Activated CD4-positive, alpha-beta T cell treated with anti-CD3 and anti-CD28 coated beads, Interleukin-2, amount 50 U/mL, for 16 hours (primary cell): ENCODE measurements around the gene ATF6B.
"Not testable (repeated sequence)": the region's sequence is repeated elsewhere in the genome, so short reads cannot be mapped to it uniquely, and the experiment has no call there.

ENCODE experiments used
- DNase-seq: peaks from one replicate; pipeline ENCODE4 v3.0.0-alpha.2; 2020

The ATF6B gene

DNA sequence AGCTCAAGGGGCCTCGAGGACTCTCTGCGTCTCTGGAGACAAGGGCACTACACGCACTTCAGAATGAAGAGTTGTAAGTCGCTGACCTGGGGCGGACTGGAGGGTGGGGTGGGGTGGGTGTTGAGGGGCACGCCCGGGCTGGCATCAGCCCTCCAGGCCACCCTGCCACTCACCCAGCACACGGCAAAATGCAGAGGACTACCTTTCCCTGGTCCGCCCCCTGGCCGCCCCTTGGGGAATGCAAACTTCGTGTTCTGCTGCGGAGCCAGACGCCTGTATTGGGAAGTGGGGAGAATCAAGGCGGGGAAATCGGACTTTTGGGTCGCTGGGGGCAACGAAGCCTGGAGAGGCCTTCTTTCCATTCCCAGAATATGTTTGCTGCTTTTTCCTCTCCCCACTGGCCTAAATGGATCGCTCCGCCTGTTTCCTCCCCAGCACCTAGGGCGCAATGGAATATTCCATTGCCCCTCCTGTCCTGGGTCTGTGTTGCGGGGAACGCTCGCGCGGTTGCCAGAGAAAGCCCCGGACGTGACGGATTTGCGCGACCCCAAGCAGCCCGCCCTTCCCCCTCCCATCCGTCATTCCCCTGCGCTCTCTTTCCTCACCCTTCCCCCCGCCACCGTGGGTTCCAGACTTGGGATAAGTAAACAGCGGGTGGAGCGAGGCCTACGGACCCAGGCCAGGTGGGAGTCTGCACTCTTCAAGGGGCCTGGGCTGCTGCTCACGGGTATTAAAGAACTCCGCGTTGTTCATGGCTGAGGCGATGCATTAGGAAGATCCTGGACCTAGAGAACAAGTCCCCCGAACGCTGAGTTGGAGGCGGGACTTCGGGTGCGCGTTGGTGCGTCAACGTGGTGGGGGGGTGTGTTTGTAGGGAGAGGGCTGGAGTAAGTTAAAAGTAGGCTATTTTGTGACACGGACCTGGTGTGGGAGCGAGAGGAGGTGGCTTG is 25.8 kb upstream of the ATF6B start, which contains the start of gene PPT2:
Gene PPT2 (plus strand): TSS at position 578 of the 950 bp plus-strand sequence. CDS start 454 bp downstream, outside the sequence.
- DNase-seq = peak; percentile 67

DNA sequence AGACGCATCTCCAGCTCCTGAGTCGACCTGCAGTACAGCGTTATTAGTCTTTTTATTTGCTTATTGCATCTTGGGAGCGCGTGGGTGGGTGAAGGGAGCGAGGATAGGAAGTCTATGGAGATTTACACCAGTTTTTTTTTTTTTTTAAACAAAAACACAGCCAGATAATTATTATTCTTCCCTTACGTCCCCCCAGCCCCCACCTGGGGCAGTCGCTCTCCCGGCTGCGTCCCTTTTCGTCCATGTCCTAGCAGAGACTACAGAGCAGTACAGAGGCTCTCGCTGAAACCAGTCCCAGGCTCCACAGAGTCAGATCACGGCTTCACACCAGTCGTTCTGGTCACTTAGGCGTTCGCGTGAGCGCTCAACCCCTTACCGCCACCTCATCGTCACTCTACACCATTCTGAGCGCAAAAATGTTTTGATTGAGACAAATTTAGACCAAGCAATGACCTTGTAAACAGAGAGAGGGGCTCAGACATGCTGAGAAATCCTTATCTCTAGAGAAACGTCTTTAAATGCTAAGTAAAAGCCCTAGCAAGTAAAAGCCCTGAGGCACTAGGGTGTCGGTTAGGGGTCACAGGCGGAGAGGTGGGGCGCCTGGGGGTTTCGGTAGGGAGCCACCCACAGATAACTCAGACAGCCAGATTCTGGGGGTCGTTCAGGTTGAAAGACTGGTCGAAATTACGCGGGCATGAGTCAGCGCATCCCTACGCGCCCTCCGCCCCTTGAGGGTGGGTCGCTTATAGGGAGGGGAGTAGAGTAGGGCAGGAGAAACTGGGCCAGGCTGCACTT is 24.9 kb upstream of the ATF6B start:
- no peak for DNase-seq

DNA sequence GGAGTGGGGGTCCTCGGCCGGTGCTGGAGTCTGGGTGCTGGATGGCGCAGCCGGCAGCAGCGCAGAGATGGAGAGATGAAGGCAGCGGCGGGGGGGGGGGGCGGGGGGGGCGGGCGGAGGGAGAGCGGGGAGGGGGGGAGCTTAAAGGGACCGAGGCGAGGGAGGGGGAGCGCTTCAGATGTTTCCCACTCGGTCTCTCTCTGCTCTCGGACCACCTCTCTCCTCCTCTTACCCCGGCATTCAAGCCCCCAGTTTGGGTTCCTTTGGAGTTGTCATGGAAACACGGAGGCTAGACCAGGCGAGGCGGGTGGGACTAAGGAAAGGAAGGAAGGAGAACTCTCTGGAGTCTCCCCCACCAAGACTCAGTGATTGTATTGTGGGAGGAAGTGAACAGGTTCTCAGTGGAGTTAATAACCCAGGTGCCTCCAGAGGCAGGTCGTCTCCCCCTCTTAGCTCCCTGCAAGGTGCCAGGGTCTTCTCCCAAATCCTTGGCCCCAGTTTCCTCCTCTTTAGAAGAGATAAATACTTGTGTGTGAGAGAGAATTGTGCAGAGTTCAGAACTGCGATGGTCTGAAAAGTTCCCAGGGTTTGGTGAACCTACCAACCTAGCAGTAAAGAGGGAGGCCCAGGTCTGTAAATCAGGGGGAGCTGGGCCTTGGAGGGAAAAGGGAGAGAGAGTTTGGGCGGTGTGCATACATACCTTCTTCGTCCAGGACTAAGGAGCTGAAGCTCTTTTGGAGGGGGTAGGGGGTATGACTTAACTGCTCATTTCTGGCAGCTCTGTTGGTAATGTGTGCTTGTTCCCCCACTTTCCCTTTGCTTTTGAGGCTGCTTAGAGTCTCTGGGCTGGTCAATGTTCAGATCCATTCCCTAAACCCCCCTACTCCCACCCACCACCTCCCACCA is 24.1 kb upstream of the ATF6B start, which contains the start of gene PRRT1:
Gene PRRT1 (minus strand): TSS at position 77 of the 906 bp plus-strand sequence. CDS start 112 bp downstream, outside the sequence.
- DNase-seq = no peak

DNA sequence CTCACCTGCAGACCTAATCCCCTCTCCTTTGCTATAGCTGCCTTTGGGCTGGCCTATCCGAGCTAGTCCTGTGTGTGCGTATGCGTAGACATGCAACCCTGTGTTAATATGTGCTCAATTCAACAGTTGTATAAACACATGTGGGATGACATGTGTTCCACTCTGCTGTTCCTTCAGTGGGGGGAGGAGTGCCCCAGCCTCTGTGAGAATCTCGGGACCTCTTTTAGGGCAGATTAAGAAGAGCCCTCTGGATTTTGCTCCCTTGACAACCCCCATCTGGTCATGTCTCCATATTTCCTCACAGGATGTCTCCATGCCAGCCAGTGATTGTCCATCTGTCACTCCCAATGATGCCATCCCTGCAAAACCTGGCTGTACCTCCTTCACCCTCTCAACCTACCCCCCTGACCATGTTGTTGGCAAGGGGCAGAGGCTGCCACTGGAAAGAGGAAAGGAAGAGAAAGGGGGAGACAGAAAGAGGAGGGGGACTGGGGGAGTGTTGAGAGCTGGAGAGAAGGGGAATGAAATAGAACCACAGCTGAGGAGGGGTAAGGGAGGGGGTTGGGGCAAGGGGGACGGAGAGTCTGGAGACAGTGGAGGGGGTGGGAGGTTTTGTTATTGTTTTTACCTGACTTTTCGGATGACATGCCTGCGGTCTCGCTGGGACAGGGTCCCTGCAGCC is 23.3 kb upstream of the ATF6B start:
- no peak for DNase-seq

DNA sequence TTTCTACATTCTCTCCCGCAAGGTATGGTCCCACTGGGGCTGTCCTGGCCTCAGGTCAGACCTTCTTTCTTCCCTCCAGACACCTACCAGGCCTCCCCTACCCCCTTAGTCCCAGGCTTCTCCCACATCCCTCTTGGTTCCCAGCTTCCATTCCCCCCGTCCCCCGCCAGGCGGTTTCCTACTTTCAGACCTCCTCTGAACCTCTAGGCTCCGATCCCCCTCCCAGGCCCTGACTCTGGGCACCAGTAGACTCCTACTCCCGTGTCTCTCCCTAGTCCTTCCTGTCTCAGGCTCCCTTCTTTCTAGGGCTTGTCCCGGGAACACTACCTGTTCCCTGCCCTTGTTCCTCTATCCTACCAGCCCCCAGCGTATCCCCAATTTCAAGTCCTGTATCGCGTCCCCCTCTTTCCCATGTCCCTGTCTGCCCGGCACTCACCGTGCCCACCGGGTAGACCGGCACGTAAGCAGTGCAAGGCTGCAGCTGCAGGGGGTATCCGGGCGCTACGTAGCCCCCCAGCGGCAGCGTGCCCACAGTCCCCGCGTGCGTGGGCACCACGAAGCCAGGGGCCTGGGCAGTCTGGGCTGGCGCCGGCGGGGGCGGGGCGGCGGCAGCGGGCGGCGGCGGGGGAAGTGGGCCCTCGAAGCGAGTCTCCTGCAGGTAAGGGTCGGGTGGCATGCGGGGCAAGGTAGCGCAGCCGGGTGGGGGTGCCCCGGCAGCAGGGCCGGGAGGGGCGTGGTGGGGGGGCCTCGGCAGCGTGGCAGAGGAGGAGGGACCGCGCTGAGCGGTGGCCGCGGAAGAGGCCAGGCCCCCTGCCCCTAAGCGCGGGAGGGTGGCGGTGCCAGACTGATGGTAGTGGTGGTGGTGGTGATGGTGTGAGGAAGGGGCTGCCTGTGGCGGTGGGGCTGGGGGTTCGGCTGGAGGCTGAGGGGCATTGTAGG is 22.2 kb upstream of the ATF6B start:
- DNase-seq = no peak

DNA sequence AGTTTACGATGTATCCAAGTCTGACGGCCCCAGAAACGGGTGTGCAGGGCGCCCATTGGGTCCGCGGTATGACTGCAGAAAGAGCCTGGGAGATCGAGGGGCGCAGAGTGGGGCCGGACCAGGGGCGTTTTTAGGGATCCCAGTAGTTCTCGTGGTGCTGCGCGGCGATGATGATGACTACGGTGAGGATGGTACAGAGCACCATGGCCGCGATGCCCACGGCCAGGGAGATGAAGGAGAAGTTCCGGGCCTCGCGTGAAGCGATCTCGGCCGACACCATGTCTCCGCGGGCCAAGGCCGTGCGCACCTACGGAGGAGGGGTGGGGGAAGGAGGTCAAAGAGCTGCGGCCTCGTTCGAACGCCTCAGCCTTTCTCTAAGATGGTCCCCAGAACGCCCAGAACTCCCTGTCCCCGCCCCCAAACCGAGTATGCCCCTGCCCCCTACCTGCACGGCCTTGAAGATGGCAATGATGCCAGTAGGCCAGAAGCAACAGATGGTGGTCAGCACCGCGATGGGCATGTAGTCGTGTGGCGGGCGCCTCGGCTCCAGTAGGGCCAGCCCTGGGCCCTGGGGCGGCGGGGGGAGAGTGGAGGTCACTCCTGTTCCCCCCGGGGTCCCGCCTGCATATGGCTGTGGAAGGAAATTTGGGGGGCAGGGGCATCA is 21.2 kb upstream of the ATF6B start:
- DNase-seq = no peak

DNA sequence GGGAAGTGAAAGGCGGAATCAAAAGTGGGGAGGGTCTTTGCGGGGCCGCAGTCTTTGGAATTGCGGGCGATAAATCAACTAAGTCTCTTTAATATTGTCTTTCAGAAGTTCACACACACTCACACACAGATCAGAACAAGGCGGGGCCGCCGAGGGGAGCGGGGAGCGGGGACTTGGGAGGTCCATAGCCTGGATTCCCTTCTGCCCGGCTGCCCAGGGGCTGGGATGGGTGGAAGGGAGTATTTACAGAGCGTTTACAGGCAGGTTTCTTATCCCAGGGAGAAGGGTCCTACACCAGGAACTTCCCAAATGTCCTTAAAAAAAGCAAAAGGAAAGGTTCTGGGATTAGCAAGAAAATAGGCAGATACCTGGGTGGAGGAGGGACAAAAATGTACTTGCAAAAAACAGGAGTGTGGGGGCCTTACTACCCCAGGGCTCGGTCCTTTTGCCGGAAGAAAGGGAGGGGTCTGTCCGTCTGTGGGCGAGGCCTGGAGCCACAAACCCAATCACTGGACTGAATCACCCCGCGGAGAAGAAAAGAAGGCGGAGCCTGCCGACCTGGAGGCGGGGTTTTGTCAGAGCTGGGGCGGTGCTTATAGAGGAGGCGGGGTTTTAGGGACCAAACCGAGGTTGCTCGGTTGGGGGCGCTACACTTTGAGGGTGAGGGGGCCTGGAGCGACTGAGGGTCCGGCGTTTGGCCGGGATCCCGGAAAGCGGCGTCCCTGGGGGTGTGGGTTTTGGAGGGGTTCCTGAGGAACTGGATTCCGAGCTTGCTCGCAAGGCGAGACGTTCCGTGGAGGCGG is 20.4 kb upstream of the ATF6B start:
- peak; percentile 30 for DNase-seq

DNA sequence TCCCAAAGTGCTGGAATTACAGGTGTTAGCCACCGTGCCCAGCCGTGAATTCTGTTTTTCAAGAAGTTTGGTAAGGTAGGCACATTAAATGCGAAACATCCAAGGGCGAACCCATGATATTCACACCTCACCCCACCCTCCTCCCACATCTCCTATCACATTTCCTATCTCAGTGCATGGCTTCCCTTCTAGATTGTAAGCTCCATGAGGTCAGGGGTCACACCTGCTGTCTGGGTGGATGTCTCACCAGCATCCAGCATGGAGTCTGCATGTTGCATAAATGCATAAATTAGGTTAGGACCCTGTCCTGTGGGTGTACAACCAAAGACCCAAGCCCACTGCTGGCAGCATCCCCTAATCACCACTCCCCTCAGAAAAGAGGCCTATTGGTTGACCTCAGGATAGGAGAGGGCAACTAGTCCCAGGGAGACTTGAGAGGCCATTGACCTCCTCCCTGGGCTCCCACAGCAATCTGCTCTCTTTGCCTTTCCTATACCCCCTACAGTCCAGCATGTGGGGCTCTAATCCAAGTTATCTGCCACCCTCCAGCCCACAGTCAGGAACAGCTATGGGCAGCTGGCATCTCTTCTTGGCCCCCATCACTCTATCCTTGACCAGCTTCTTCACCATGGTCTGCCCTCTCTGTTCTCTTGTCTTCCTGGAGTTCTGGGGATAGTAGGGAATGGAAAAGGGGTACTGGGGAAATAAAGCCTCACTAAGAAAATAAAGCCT is 19.5 kb upstream of the ATF6B start:
- DNase-seq = no peak

DNA sequence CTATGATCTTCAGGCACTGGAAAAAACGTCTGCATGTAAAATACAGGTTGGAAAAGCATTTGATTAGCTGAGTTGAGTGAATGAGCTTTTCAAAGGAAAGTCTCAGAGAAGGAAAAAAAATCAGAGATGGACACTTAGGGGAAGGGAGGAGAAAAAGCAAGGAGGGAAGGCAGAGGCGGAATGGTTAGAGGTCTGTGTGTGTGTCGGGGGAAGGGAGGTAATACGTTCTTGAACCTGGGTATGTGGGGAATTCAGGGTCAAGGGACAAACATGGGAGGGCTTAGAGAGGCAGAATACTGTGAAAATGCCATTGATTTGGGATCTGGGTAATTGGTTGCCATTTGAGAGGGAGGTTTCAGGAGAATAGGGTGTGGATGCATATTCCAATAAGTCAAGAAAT is 18.6 kb upstream of the ATF6B start:
- no peak for DNase-seq

DNA sequence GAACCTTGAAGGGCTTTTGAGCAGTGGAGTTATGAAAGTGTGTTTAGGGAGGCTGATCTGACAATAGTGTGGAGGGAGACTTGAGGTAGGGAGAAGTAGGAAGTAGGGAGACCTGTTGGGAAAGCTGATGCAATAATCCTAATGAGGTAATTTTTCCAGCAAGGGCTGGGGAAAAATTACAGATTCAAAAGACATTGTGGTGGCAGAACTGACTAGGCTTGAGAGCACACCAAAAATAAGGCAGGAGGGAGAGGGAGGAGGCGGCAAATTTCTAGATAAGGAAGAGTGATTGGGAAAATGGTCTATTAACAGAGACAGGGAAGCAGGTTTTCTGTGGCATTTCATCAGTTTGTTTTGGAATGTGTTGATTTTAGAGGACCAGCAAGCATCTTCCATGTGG is 18.2 kb upstream of the ATF6B start:
- no peak for DNase-seq

DNA sequence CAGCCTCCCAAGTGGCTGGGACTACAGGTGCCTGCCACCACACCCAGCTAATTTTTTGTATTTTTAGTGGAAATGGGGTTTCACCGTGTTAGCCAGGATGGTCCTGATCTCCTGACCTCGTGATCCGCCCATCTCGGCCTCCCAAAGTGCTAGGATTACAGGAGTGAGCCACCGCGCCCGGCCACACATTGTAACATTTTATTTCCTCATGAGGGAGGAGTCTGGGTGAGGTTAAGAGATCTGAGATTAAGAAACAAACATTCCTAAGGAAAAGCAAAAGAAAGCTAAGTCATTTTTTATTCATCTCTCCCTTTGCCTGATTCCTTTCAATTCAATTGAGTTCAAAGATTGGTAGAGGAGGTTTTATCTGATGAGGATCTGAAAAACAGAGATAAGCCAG is 16.2 kb upstream of the ATF6B start:
- not testable (repeated sequence) for DNase-seq

DNA sequence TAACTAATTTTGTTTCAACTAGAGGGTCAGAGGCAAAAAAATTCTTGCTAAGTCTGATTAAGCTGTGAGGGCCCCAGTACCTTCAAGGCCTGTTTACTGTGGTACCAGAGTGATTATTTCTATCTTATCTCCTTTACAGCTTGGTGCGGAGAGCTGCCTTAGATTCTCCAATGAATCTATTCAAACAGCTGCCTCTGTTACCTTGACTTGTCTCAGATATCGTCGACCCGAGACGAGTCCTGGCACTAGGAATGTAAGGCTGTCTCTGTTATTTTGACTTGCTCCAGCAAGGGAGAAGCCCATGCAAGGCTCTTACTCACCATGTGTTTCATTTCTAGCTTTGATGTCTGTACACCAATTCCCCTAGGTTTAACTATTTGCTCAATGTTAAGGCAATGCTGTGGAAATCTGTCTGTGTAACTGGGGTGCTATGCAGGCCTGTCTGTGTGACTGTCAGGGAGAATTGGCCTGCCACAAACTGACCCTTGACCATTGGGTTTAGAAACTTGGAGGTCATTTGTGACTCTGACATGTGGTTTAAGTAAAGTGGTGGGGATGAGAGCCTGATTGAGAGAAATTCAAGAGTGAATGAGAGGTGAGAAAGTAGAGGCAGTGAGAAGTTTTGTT is 12.5 kb upstream of the ATF6B start:
- DNase-seq = no peak

DNA sequence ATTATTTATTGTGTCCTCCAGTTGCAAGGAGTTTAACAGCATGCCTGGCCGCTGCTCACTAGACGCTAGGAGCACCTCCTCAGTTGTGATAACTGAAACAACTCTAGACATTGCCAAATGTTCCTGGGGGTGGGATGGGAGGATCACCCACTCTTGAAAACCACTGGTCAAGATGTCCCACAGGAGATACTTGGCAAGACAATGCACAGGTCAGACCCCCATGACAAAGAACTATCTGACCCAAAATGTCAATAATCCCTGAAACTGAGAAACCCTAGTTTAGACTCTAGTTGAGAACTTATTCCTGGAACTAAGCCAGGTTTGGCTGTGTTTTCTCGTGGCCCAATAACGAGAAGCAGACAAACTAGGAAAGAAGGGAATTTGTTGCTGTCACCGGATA is 11.5 kb upstream of the ATF6B start:
- no peak for DNase-seq

DNA sequence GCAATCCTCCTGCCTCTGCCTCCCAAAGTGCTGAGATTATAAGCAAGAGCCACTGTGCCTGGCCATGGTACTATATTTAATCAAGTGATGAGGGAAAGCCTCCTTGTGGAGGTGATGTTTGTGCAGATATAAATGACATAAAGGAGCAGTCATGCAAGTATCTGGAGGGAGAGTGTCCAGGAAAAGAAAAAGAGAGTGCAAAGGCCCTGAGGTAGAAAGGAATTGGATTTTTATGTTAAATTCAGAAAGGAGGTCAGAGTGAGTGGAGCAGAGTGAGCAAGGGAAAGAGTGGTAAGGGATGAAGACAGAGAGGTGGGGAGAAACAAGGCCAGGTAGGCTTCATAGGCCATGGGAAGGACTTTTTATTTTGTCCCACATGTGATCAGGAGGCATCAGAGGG is 9.4 kb upstream of the ATF6B start:
- DNase-seq = no peak

DNA sequence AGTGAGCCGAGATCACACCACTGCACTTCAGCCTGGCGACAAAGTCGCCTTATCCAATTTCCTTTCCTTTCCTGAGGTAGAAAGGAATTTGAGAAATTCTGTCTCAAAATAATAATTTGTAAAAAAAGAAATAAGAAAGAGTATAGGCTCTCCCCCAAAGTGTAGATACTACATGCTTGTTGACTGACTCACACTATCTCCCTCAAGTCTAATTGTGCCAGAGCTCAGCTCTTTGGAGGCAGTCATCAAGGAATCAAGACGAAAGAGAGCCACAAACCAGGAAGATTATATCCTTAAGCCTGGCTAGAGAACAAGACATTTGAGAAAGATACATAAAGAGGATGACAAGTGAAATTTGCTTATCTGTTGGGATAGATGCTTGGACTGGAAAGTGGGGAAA is 5.7 kb upstream of the ATF6B start:
- DNase-seq = no peak

DNA sequence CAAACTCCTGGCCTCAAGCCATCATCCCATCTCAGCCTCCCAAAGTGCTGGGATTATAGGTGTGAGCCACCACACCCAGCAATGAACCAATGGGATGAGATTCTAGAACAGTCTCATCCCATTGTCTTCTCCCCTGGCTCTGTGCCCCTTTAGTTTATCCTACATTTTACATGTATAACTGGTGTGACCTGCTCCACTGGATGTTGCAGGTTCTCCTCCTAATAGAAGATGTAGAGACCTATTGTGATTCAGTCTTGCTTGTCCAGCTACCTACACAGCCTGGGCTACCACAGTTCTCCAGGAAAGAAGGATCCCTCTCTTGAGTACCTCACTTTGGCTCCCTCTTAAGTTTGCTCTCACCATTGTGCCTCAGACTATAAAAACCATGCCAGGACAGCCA is 4.1 kb upstream of the ATF6B start:
- no peak for DNase-seq

DNA sequence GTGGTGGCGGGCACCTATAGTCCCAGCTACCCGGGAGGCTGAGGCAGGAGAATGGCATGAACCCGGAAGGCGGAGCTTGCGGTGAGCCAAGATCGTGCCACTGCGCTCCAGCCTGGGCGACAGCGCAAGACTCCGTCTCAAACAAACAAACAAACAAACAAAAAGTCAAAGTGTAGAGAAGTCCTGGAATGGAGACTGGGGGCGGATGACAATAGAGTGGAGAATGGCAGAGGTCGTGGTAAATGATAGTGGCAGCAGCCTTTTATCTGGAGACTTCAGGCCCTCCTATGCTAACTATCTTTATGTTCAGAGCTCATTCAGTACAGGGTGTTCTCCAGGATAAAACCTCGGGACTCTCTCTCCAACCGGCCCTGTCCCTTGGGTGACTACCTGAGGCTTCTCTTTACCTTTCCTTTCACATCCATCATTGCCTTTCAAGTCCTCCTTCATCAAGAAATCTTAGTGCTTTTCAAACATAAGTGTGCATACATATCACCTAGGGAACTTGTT is 3.4 kb upstream of the ATF6B start:
- no peak for DNase-seq
